OCI-M2 (cell line): Measurements from ENCODE around the gene DHX57.
"Not testable (repeated sequence)": the region's sequence is repeated elsewhere in the genome, so short reads cannot be mapped to it uniquely, and the experiment has no call there.

ENCODE experiments used
- DNase-seq: peaks from one replicate; lab custom pipeline; 2025; ENCODE audit not compliant: unreplicated experiment; lab: John Stamatoyannopoulos, UW

Gene DHX57

GRCh38 chr2:38866773-38867443 is 8.8 kb downstream of the DHX57 start:
- no peak for DNase-seq

- no peak for DNase-seq
Measured at GRCh38 chr2:38863061-38863695, 12.6 kb downstream of the DHX57 start.

- no peak for DNase-seq
Measured at GRCh38 chr2:38862476-38862875, 13.3 kb downstream of the DHX57 start.

GRCh38 chr2:38856165-38856564 is 19.6 kb downstream of the DHX57 start:
- no peak for DNase-seq

- no peak for DNase-seq
Measured at GRCh38 chr2:38850045-38850444, 25.7 kb downstream of the DHX57 start.

GRCh38 chr2:38836791-38837190 is 38.9 kb downstream of the DHX57 start:
- DNase-seq, result no peak

- DNase-seq, result no peak
Measured at GRCh38 chr2:38835990-38836389, 39.7 kb downstream of the DHX57 start.

- DNase-seq, result no peak
Measured at GRCh38 chr2:38835015-38835601, 40.6 kb downstream of the DHX57 start.

- DNase-seq, result no peak
Measured at GRCh38 chr2:38830526-38831159, 45.1 kb downstream of the DHX57 start.

GRCh38 chr2:38829971-38830370 is 45.8 kb downstream of the DHX57 start:
- DNase-seq, result no peak

GRCh38 chr2:38828460-38828859 is 47.3 kb downstream of the DHX57 start:
- DNase-seq, result no peak

- DNase-seq, result not testable (repeated sequence)
Measured at GRCh38 chr2:38827539-38828145, 48.1 kb downstream of the DHX57 start.

GRCh38 chr2:38825956-38826355 is 49.8 kb downstream of the DHX57 start:
- DNase-seq, result no peak

GRCh38 chr2:38824906-38825305 is 50.8 kb downstream of the DHX57 start:
- no peak for DNase-seq

- DNase-seq, result no peak
Measured at GRCh38 chr2:38823386-38823785, 52.3 kb downstream of the DHX57 start.

- no peak for DNase-seq
Measured at GRCh38 chr2:38818565-38818964, 57.2 kb downstream of the DHX57 start.

GRCh38 chr2:38815936-38816335 is 59.8 kb downstream of the DHX57 start:
- DNase-seq, result no peak

- DNase-seq, result no peak
Measured at GRCh38 chr2:38810488-38810887, 65.2 kb downstream of the DHX57 start.

- no peak for DNase-seq
Measured at GRCh38 chr2:38808677-38809076, 67.1 kb downstream of the DHX57 start.

GRCh38 chr2:38806733-38807059 is 69.0 kb downstream of the DHX57 start:
- no peak for DNase-seq

GRCh38 chr2:38806015-38806732 is 69.6 kb downstream of the DHX57 start:
- DNase-seq, result no peak
